Measurements from ENCODE around the gene COL2A1.

Gene COL2A1

DNA sequence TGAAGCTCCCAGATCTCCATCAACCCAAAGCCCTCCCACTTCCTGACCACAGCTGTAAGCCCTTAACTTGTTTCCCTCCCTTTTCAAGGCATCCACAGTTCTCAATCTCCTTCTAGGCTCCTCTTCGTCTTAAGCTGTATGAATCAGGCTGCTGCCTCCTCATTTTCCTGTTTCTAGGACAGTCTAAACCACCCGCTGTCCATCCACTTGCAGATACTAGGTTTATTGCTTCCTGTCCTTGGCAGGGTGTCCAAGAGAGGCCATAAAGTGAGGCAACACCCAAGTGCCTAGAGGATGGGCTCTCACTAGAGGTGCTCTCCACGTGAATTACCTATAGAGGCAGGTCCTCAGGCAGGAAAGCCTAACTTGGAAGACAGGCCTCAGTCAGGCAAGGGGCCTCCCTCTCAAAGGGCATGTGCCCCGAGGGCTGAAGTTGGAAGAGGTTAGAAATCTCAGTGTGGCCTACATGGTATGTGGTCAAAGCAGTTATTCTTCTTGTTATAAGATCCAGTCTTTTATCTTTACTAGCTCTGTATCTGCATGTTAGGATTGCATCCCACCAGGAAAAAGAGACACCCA is 49.7 kb downstream of the COL2A1 start:
- Histone ChIP-seq H3K9me3 (ENCODE audit: insufficient read depth, low read length) (peaks cover 9% of the 10 kb centered on the region; the same call in 1 of the 2 replicates), H3K9me2 (replicated peaks; ENCODE audit: insufficient read depth, low read length) (no peaks in the 10 kb centered on the region), H3K79me2 (ENCODE audit: insufficient read depth, low read length) (no peaks in the 10 kb centered on the region), H3K4me3 (ENCODE audit: insufficient read depth, low read length, poor library complexity, severe bottlenecking) (no peak overlapping the region), H4K20me1 (ENCODE audit: low read depth, low read length) (no peaks in the 10 kb centered on the region), H3K27ac (ENCODE audit: low read depth, low read length) (no peak overlapping the region), H2AFZ (ENCODE audit: low read depth, low read length, severe bottlenecking) (no peak overlapping the region), H3K36me3 (ENCODE audit: low read length) (no peaks in the 10 kb centered on the region), H3K4me2 (ENCODE audit: low read depth, low read length, poor library complexity, severe bottlenecking) (no peak overlapping the region), H3K9ac (ENCODE audit: low read length) (no peak overlapping the region), H3K27me3 (ENCODE audit: low read length) (no peaks in the 10 kb centered on the region), H3F3A (ENCODE audit: insufficient read depth) (no peaks in the 10 kb centered on the region)
- TF ChIP-seq, protein P1, sequence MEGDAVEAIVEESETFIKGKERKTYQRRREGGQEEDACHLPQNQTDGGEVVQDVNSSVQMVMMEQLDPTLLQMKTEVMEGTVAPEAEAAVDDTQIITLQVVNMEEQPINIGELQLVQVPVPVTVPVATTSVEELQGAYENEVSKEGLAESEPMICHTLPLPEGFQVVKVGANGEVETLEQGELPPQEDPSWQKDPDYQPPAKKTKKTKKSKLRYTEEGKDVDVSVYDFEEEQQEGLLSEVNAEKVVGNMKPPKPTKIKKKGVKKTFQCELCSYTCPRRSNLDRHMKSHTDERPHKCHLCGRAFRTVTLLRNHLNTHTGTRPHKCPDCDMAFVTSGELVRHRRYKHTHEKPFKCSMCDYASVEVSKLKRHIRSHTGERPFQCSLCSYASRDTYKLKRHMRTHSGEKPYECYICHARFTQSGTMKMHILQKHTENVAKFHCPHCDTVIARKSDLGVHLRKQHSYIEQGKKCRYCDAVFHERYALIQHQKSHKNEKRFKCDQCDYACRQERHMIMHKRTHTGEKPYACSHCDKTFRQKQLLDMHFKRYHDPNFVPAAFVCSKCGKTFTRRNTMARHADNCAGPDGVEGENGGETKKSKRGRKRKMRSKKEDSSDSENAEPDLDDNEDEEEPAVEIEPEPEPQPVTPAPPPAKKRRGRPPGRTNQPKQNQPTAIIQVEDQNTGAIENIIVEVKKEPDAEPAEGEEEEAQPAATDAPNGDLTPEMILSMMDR (IDR thresholded peaks at IDR 0.05; ENCODE audit: insufficient read depth, low read length, poor library complexity, severe bottlenecking): no peak
- TF ChIP-seq EZH2phosphoT487 (conservative IDR thresholded peaks at IDR 0.05; ENCODE audit: low read length): no peak

DNA sequence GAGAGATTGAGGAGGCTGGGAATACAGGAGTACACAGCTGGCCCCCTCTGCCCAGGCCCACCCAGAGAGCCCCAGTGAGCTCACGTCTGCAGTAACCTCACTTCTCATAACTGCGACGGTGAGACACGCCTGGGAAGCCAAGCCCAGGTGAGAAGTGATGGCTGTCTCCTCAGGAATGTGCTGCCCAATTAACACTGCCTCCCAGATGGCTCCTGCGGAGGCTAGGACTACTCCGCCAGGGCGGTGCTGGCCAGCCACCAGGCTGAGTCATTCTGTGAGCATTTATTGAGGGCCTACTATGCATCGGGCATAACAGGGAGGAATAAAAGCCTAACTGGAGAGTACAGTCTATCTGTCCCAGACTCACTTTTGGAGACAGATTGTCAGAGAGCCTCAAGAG is 50.2 kb downstream of the COL2A1 start:
- Histone ChIP-seq H3K4me2 (ENCODE audit: low read depth, low read length, poor library complexity, severe bottlenecking) (no peak overlapping the region), H3K36me3 (ENCODE audit: low read length) (no peaks in the 10 kb centered on the region), H3K79me2 (ENCODE audit: insufficient read depth, low read length) (no peaks in the 10 kb centered on the region)

DNA sequence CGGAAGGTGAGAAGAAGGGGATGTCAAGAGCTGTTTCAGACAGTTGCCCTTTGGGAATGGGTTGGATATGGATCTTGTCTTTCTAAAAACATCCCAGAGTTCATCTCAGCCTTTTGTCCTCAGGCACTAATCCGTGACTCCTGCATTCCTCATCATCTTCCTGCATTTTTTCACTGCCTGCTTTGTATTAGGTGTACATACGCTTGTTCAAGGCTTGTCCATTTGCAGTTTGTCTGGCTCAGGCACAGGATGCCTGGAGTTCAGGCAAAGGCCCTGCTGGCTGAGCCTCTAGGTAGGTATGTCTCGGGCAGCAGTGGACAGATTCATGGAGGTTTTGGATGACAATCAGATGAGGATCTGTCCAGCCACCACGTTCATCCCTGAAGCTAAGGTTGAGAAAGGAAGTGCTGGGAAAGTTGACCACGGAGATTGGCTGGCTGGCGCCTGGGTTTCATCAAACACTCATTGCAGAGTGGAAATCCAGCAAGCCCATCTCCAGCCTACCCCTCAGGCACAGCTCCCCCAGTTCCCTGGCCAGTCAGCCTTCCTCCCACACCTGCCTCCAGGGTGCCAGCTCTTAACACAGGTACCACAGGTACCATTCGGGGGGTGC is 53.3 kb downstream of the COL2A1 start:
- no peaks in the 10 kb centered on the region for H3F3A ChIP-seq (ENCODE audit: insufficient read depth)
- TF ChIP-seq, protein P1 (IDR thresholded peaks at IDR 0.05; ENCODE audit: insufficient read depth, low read length, poor library complexity, severe bottlenecking): no peak
- TF ChIP-seq EZH2phosphoT487 (conservative IDR thresholded peaks at IDR 0.05; ENCODE audit: low read length): no peak

More for the DNA sequence above, 50.2 kb downstream of the COL2A1 start:
- Histone ChIP-seq H3K9me3 (ENCODE audit: insufficient read depth, low read length) (peaks cover 9% of the 10 kb centered on the region; the same call in 1 of the 2 replicates), H3F3A (ENCODE audit: insufficient read depth) (no peaks in the 10 kb centered on the region), H3K9ac (ENCODE audit: low read length) (no peak overlapping the region), H3K27me3 (ENCODE audit: low read length) (no peaks in the 10 kb centered on the region), H4K20me1 (ENCODE audit: low read depth, low read length) (no peaks in the 10 kb centered on the region), H3K27ac (ENCODE audit: low read depth, low read length) (no peak overlapping the region), H2AFZ (ENCODE audit: low read depth, low read length, severe bottlenecking) (no peak overlapping the region), H3K4me3 (ENCODE audit: insufficient read depth, low read length, poor library complexity, severe bottlenecking) (no peak overlapping the region), H3K9me2 (replicated peaks; ENCODE audit: insufficient read depth, low read length) (no peaks in the 10 kb centered on the region)
- TF ChIP-seq EZH2phosphoT487 (conservative IDR thresholded peaks at IDR 0.05; ENCODE audit: low read length): no peak
- TF ChIP-seq, protein P1 (IDR thresholded peaks at IDR 0.05; ENCODE audit: insufficient read depth, low read length, poor library complexity, severe bottlenecking): no peak

More for the DNA sequence above, 53.3 kb downstream of the COL2A1 start:
- Histone ChIP-seq H3K9me2 (replicated peaks; ENCODE audit: insufficient read depth, low read length) (no peaks in the 10 kb centered on the region), H3K9ac (ENCODE audit: low read length) (no peak overlapping the region), H3K9me3 (ENCODE audit: insufficient read depth, low read length) (no peaks in the 10 kb centered on the region), H2AFZ (ENCODE audit: low read depth, low read length, severe bottlenecking) (no peak overlapping the region), H3K4me3 (ENCODE audit: insufficient read depth, low read length, poor library complexity, severe bottlenecking) (no peak overlapping the region), H4K20me1 (ENCODE audit: low read depth, low read length) (no peaks in the 10 kb centered on the region), H3K27me3 (ENCODE audit: low read length) (no peaks in the 10 kb centered on the region), H3K36me3 (ENCODE audit: low read length) (no peaks in the 10 kb centered on the region), H3K79me2 (ENCODE audit: insufficient read depth, low read length) (no peaks in the 10 kb centered on the region), H3K27ac (ENCODE audit: low read depth, low read length) (no peak overlapping the region), H3K4me2 (ENCODE audit: low read depth, low read length, poor library complexity, severe bottlenecking) (no peak overlapping the region)
